Coronary artery (tissue), 2 donors: ENCODE results near the gene KIAA0586.
"Not testable (repeated sequence)": the region's sequence is repeated elsewhere in the genome, so short reads cannot be mapped to it uniquely, and the experiment has no call there.

Source experiments
- DNase-seq: peaks from one replicate; pipeline ENCODE4 v3.0.0-alpha.2; 2017; ENCODE audit warnings: low spot score
- H3K27ac ChIP-seq, 2 donors: fragments of 200-600 bp; sonication (generic); one replicate each; pipeline ENCODE4 v1.5.1; 2016 to 2019
- H3K4me3 ChIP-seq: fragments of 200-600 bp; sonication (generic); 2 replicates; pipeline ENCODE4 v1.5.1; 2016; ENCODE audit warnings: mild to moderate bottlenecking, moderate library complexity
- CTCF ChIP-seq: fragments of 200-600 bp; sonication (generic); IDR thresholded peaks from one replicate; pipeline ENCODE4 v1.5.1; 2019; ENCODE audit warnings: antibody characterized with exemption

Gene KIAA0586

GRCh38 chr14:58572473-58572853, 144.9 kb downstream of the KIAA0586 start:
- no peak for DNase-seq
- H3K27ac ChIP-seq, result no peak overlapping the region
- no peak for TF ChIP-seq CTCF
- H3K4me3 ChIP-seq, result no peak overlapping the region

- H3K4me3 ChIP-seq, result no peak overlapping the region
- no peak overlapping the region for H3K27ac ChIP-seq
- DNase-seq, result no peak
- no peak for TF ChIP-seq CTCF
Observed at GRCh38 chr14:58572863-58573262, 145.3 kb downstream of the KIAA0586 start.

DNA sequence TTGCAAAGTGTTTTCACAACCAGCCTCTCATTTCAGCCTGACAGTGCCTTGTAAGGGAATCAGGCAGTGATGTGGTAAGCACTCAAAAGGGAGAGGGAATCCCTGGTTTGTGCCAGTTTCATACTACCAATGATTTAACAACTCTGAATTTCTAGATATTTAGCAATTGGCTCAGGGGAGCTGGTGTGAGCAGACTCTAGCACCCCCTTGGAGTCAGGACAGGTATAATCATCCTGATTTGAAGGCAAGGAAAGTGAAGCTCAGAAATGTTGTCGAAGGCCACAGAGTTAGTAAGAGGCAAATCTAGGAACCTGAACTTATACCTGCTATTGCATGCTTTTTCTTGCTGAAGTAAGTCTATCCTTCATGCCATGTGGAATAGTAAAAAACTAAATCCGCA, 147.1 kb downstream of the KIAA0586 start:
- TF ChIP-seq CTCF, result no peak
- no peak overlapping the region for H3K4me3 ChIP-seq

DNA sequence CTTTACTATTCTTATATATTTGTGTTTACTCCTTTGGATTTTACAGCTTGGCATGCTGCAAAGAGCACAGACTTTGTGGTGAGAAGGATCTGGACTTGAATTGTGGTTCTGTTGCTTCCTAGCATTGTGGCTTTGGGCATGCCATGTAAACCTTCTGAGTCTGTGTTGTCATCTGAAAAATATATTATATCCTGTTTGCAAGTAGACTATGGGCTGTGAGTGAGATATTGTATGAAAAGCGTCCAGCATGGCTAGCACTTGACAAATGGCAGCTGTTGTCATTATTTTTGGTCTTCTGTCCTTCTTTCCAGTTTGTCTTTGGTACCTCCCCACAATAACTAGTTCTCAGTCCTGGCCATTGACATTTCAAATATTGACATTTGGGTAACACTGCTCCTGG, 148.4 kb downstream of the KIAA0586 start:
- Histone ChIP-seq H3K27ac (no peak overlapping the region), H3K4me3 (no peak overlapping the region)
- DNase-seq, result no peak
- TF ChIP-seq CTCF, result no peak

More for the DNA sequence above, 147.1 kb downstream of the KIAA0586 start:
- no peak overlapping the region for H3K27ac ChIP-seq
- DNase-seq, result no peak

DNA sequence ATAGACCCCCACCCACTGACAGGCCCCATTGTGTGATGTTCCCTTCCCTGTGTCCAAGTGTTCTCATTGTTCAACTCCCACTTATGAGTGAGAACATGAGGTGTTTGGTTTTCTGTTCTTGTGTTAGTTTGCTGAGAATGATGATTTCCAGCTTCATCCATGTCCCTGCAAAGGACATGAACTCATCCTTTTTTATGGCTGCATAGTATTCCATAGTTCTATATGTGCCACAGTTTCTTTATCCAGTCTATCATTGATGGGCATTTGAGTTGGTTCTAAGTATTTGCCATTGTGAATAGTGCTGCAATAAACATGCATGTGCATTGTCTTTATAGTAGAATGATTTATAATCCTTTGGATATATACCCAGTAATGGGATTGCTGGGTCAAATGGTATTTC, 152.5 kb downstream of the KIAA0586 start:
- not testable (repeated sequence) for H3K27ac ChIP-seq, H3K4me3 ChIP-seq

GRCh38 chr14:58581389-58581788, 153.9 kb downstream of the KIAA0586 start:
- H3K27ac ChIP-seq, DNase-seq, H3K4me3 ChIP-seq: not testable (repeated sequence)

More for the DNA sequence above, 152.5 kb downstream of the KIAA0586 start:
- DNase-seq, result not testable (repeated sequence)

GRCh38 chr14:58584383-58584782, 156.9 kb downstream of the KIAA0586 start:
- TF ChIP-seq CTCF, result no peak
- DNase-seq, result no peak

GRCh38 chr14:58587271-58587670, 159.8 kb downstream of the KIAA0586 start:
- Histone ChIP-seq H3K4me3 (no peak overlapping the region), H3K27ac (no peak overlapping the region)
- DNase-seq, result no peak
- TF ChIP-seq CTCF, result no peak

More at GRCh38 chr14:58584383-58584782, 156.9 kb downstream of the KIAA0586 start:
- no peak overlapping the region for H3K27ac ChIP-seq
- H3K4me3 ChIP-seq, result no peak overlapping the region

GRCh38 chr14:58588321-58588720, 160.8 kb downstream of the KIAA0586 start:
- not testable (repeated sequence) for DNase-seq, H3K27ac ChIP-seq, H3K4me3 ChIP-seq
